IMR-90 (cell line): ENCODE data around the gene HRNR. TPM values are rescaled to one million over a fixed set of nuclear protein-coding genes. Genes with fewer than 3 reads are reported as not detected.

ENCODE experiments used
- ATAC-seq: fragments of 200-7000 bp; cut with Tn5 transposase; 2 replicates; pipeline ENCODE4 v1.9.1; 2020; ENCODE audit warnings: low read depth, mild to moderate bottlenecking, moderate library complexity
- BruUV-seq: library from RNA; stranded (reverse); fragments of 400-500 nt; replicated peaks from 2 replicates; lab custom pipeline; 2021; lab: Mats Ljungman, UMichigan
- CTCF ChIA-PET: fragments of 300-600 bp; formaldehyde crosslinking; extraction: SDS; loops from one replicate; lab custom pipeline; 2021; ENCODE audit warnings: antibody characterized with exemption; lab: Yijun Ruan, JAX
- POLR2A ChIA-PET: fragments of 300-600 bp; sonication (Branson Sonifier 250); formaldehyde crosslinking; loops from one replicate; lab custom pipeline; 2022; ENCODE audit warnings: antibody characterized with exemption; ENCODE audit not compliant: unreplicated experiment; lab: Charles Lee
- DNase-seq: peaks from one replicate; pipeline ENCODE4 v3.0.0; 2013
- H2AFZ ChIP-seq: replicated peaks from 2 replicates; pipeline ENCODE3; 2013; ENCODE audit warnings: low read length, mild to moderate bottlenecking; ENCODE audit not compliant: poor library complexity
- H2AK5ac ChIP-seq: 2 replicates; pipeline ENCODE4 v1.6.1; 2013; ENCODE audit warnings: low read depth, low read length, inconsistent platforms
- H2AK9ac ChIP-seq: replicated peaks from 2 replicates; pipeline ENCODE3; 2013; ENCODE audit warnings: mild to moderate bottlenecking, low read depth, low read length, moderate library complexity; ENCODE audit not compliant: poor library complexity
- H2BK120ac ChIP-seq: 2 replicates; pipeline ENCODE4 v1.6.1; 2013; ENCODE audit warnings: low read depth, low read length, inconsistent platforms
- H2BK15ac ChIP-seq: 3 replicates; pipeline ENCODE4 v1.6.1; 2013; ENCODE audit warnings: low read depth, low read length, inconsistent platforms
- H2BK20ac ChIP-seq: 2 replicates; pipeline ENCODE4 v1.6.1; 2013; ENCODE audit warnings: low read depth, mild to moderate bottlenecking, inconsistent platforms, low read length, moderate library complexity
- H2BK5ac ChIP-seq: 2 replicates; pipeline ENCODE4 v1.6.1; 2013; ENCODE audit warnings: mild to moderate bottlenecking, low read depth, low read length, inconsistent platforms; ENCODE audit not compliant: poor library complexity, severe bottlenecking
- H3K14ac ChIP-seq: replicated peaks from 2 replicates; pipeline ENCODE4 v1.6.1; 2013; ENCODE audit warnings: low read depth, low read length, inconsistent platforms
- H3K18ac ChIP-seq: 2 replicates; pipeline ENCODE4 v1.6.1; 2013; ENCODE audit warnings: low read depth, low read length, control low read depth
- H3K23ac ChIP-seq: 2 replicates; pipeline ENCODE4 v1.6.1; 2013; ENCODE audit warnings: low read depth, low read length, inconsistent platforms
- H3K27ac ChIP-seq: 2 replicates; pipeline ENCODE4 v1.5.1; 2013; ENCODE audit warnings: mild to moderate bottlenecking, control low read depth, low read length; ENCODE audit not compliant: insufficient read depth
- H3K27me3 ChIP-seq: 2 replicates; pipeline ENCODE4 v1.6.1; 2013; ENCODE audit warnings: low read length; ENCODE audit not compliant: control insufficient read depth, insufficient read depth
- H3K36me3 ChIP-seq: 2 replicates; pipeline ENCODE4 v1.6.1; 2013; ENCODE audit warnings: low read length, mixed read lengths; ENCODE audit not compliant: control insufficient read depth, insufficient read depth
- H3K4ac ChIP-seq: 2 replicates; pipeline ENCODE4 v1.6.1; 2013; ENCODE audit warnings: low read depth, low read length, inconsistent platforms
- H3K4me1 ChIP-seq: 2 replicates; pipeline ENCODE4 v1.6.1; 2013; ENCODE audit warnings: low read length, mixed read lengths; ENCODE audit not compliant: control insufficient read depth, insufficient read depth
- H3K4me2 ChIP-seq: 2 replicates; pipeline ENCODE4 v1.6.1; 2013; ENCODE audit warnings: low read depth, mild to moderate bottlenecking, control low read depth, low read length, moderate library complexity
- H3K4me3 ChIP-seq: 2 replicates; pipeline ENCODE4 v1.5.1; 2013; ENCODE audit warnings: low read depth, mild to moderate bottlenecking, control low read depth, low read length, moderate library complexity; ENCODE audit not compliant: insufficient read depth
- H3K56ac ChIP-seq: 2 replicates; pipeline ENCODE4 v1.6.1; 2013; ENCODE audit warnings: low read length, inconsistent platforms; ENCODE audit not compliant: insufficient read depth; ENCODE audit errors: extremely low read depth
- H3K79me1 ChIP-seq, 2 experiments: 2 replicates each; pipeline ENCODE4 v1.6.1; 2013; ENCODE audit warnings: low read length in 2 of 2, inconsistent platforms in 1 of 2, low read depth in 1 of 2
- H3K9ac ChIP-seq: 2 replicates; pipeline ENCODE4 v1.6.1; 2013; ENCODE audit warnings: low read depth, low read length, control low read depth
- H3K9me1 ChIP-seq: 2 replicates; pipeline ENCODE4 v1.6.1; 2013; ENCODE audit warnings: low read length, inconsistent platforms; ENCODE audit not compliant: insufficient read depth
- H3K9me3 ChIP-seq: 2 replicates; pipeline ENCODE4 v1.6.1; 2013; ENCODE audit warnings: low read length; ENCODE audit not compliant: control insufficient read depth, insufficient read depth
- H4K20me1 ChIP-seq: 2 replicates; pipeline ENCODE4 v1.6.1; 2013; ENCODE audit warnings: low read length, inconsistent platforms; ENCODE audit not compliant: insufficient read depth
- H4K5ac ChIP-seq: 2 replicates; pipeline ENCODE4 v1.6.1; 2013; ENCODE audit warnings: mild to moderate bottlenecking, low read depth, low read length, control low read depth
- H4K8ac ChIP-seq, 2 experiments: 2 replicates each; pipeline ENCODE4 v1.6.1; 2013; ENCODE audit warnings: low read depth in 2 of 2, low read length in 2 of 2, control low read depth in 1 of 2, inconsistent platforms in 1 of 2
- H4K91ac ChIP-seq: 2 replicates; pipeline ENCODE4 v1.6.1; 2013; ENCODE audit warnings: low read depth, low read length, inconsistent platforms; ENCODE audit not compliant: insufficient read depth
- CEBPB ChIP-seq: IDR thresholded peaks from 2 replicates; pipeline ENCODE4 v1.6.1; 2012; ENCODE audit warnings: low read depth, low read length, improper control_type of control experiment
- CHD1 ChIP-seq: IDR thresholded peaks from 2 replicates; pipeline ENCODE4 v1.6.1; 2012; ENCODE audit warnings: low read depth, low read length, improper control_type of control experiment
- CTCF ChIP-seq: conservative IDR thresholded peaks from 2 replicates; pipeline ENCODE4 v1.5.1; 2012; ENCODE audit warnings: mild to moderate bottlenecking, low read depth, low read length, improper control_type of control experiment
- ELK1 ChIP-seq: fragments of 150-350 bp; IDR thresholded peaks from 2 replicates; pipeline ENCODE4 v1.6.1; 2016; ENCODE audit warnings: low read depth, mild to moderate bottlenecking, low read length, moderate library complexity, borderline replicate concordance
- FOS ChIP-seq: fragments of 150-350 bp; IDR thresholded peaks from 2 replicates; pipeline ENCODE4 v1.6.1; 2016; ENCODE audit warnings: low read depth, low read length
- MAFK ChIP-seq: IDR thresholded peaks from 2 replicates; pipeline ENCODE4 v1.6.1; 2012; ENCODE audit warnings: low read depth, low read length, improper control_type of control experiment
- MAZ ChIP-seq: IDR thresholded peaks from 2 replicates; pipeline ENCODE4 v1.6.1; 2012; ENCODE audit warnings: low read depth, mild to moderate bottlenecking, low read length, improper control_type of control experiment, moderate library complexity, borderline replicate concordance
- MXI1 ChIP-seq: IDR thresholded peaks from 2 replicates; pipeline ENCODE4 v1.6.1; 2012; ENCODE audit warnings: low read depth, mild to moderate bottlenecking, low read length, moderate library complexity, borderline replicate concordance
- NFE2L2 ChIP-seq: fragments of 150-350 bp; IDR thresholded peaks from 2 replicates; pipeline ENCODE4 v1.6.1; 2016; ENCODE audit warnings: low read depth, mild to moderate bottlenecking, low read length
- POLR2A ChIP-seq: IDR thresholded peaks from 2 replicates; pipeline ENCODE4 v1.6.1; 2012; ENCODE audit warnings: mild to moderate bottlenecking, low read depth, low read length
- RAD21 ChIP-seq: IDR thresholded peaks from 2 replicates; pipeline ENCODE4 v1.6.1; 2012; ENCODE audit warnings: low read length, improper control_type of control experiment
- RCOR1 ChIP-seq: IDR thresholded peaks from 2 replicates; pipeline ENCODE4 v1.6.1; 2012; ENCODE audit warnings: mild to moderate bottlenecking, low read length, improper control_type of control experiment; ENCODE audit not compliant: insufficient replicate concordance
- RFX5 ChIP-seq: IDR thresholded peaks from 2 replicates; pipeline ENCODE4 v1.8.0; 2012; ENCODE audit warnings: low read depth, mild to moderate bottlenecking, low read length, moderate library complexity
- SMC3 ChIP-seq: fragments of 150-350 bp; IDR thresholded peaks from 2 replicates; pipeline ENCODE4 v1.6.1; 2016; ENCODE audit warnings: low read depth, mild to moderate bottlenecking, antibody characterized with exemption, low read length, moderate library complexity
- dilution Hi-C: fragments of 300-500 bp; cut with HindIII; formaldehyde crosslinking; loops from one replicate; pipeline ENCODE4 v1.14.3; 2018; ENCODE audit warnings: low sequenced_read_pairs; ENCODE audit not compliant: unreplicated experiment
- in situ Hi-C: fragments of 300-500 bp; cut with MboI; formaldehyde crosslinking; loops from 3 replicates; pipeline ENCODE4 v1.14.3; 2019; ENCODE audit warnings: low sequenced_read_pairs, inconsistent platforms, mixed read lengths
- intact Hi-C: fragments of 100-400 bp; cut with micrococcal nuclease; formaldehyde crosslinking; loops from 2 replicates; pipeline ENCODE4 v1.10.0; 2022
- polyA plus RNA-seq, 3 experiments: library from polyadenylated mRNA; depleted of rRNA; stranded (reverse); fragments of >200 nt; gene quantifications; 2 replicates each; pipeline ENCODE4 v1.2.3, GENCODE V29; 2012; ENCODE audit warnings: low replicate concordance in 1 of 3
- total RNA-seq: library from RNA; depleted of rRNA; stranded (reverse); fragments of >200 nt; gene quantifications from 2 replicates; pipeline ENCODE4 v1.2.3, GENCODE V29; 2012
- TF ChIP-seq, protein P1 (sequence below): fragments of 150-350 bp; IDR thresholded peaks from 2 replicates; pipeline ENCODE4 v1.6.1; 2017; ENCODE audit warnings: mild to moderate bottlenecking, antibody characterized with exemption, low read length, low read depth

The HRNR gene
- total and polyA plus RNA-seq, 2 of the 4 experiments (the other 2 are of a cell fraction): under 0.01 TPM; not detected in 1

- CTCF ChIA-PET: interaction anchor here (1.1 kb wide), 1 partner anchor 13 kb away, joined by 3 read pairs; no protein-coding TSS in a partner anchor
- POLR2A ChIA-PET: no interaction called here
Observed at GRCh38 chr1:152198982-152199381, 25.0 kb downstream of the HRNR start.

More at GRCh38 chr1:152198982-152199381, 25.0 kb downstream of the HRNR start:
- H2AK9ac ChIP-seq: no peak overlapping the region
- no peaks in the 10 kb centered on the region for H3K9me3 ChIP-seq
- no peak overlapping the region for H3K23ac ChIP-seq
- H3K9ac ChIP-seq: no peak overlapping the region
- no peak overlapping the region for H3K56ac ChIP-seq
- dilution Hi-C loops (no loop called here), intact Hi-C loops (no loop called here), in situ Hi-C loops (no loop called here)
- no peaks in the 10 kb centered on the region for H3K9me1 ChIP-seq
- no peak for DNase-seq
- H2BK15ac ChIP-seq: no peak overlapping the region
- H3K14ac ChIP-seq: no peak overlapping the region
- no peak overlapping the region for H3K4ac ChIP-seq
- H4K5ac ChIP-seq: no peak overlapping the region
- no peak overlapping the region for H2AK5ac ChIP-seq
- no peak overlapping the region for H2BK20ac ChIP-seq
- ATAC-seq: no peak
- TF ChIP-seq, protein P1, sequence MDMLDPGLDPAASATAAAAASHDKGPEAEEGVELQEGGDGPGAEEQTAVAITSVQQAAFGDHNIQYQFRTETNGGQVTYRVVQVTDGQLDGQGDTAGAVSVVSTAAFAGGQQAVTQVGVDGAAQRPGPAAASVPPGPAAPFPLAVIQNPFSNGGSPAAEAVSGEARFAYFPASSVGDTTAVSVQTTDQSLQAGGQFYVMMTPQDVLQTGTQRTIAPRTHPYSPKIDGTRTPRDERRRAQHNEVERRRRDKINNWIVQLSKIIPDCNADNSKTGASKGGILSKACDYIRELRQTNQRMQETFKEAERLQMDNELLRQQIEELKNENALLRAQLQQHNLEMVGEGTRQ: no peak
- TF ChIP-seq RFX5 (no peak), POLR2A (no peak), ELK1 (no peak), FOS (no peak), MXI1 (no peak), NFE2L2 (no peak), MAFK (no peak), CTCF (no peak), MAZ (no peak), SMC3 (no peak), RCOR1 (no peak), CHD1 (no peak), CEBPB (no peak), RAD21 (no peak)
- no TSS peak for BruUV-seq
- no peaks in the 10 kb centered on the region for H3K79me1 ChIP-seq
- no peak overlapping the region for H3K4me2 ChIP-seq
- H2BK120ac ChIP-seq: no peak overlapping the region
- no peak overlapping the region for H2AFZ ChIP-seq
- H2BK5ac ChIP-seq: no peak overlapping the region
- H3K18ac ChIP-seq: no peak overlapping the region
- H3K27ac ChIP-seq: no peak overlapping the region
- no peak overlapping the region for H3K4me3 ChIP-seq
- H3K36me3 ChIP-seq: no peaks in the 10 kb centered on the region
- no peak overlapping the region for H4K8ac ChIP-seq
- H3K4me1 ChIP-seq: no peaks in the 10 kb centered on the region
- no peaks in the 10 kb centered on the region for H4K20me1 ChIP-seq
- H3K27me3 ChIP-seq: no peaks in the 10 kb centered on the region
- no peak overlapping the region for H4K91ac ChIP-seq
